Neural progenitor cell (in vitro differentiated cells): ENCODE results near the gene LZTFL1. TPM values are rescaled to one million over a fixed set of nuclear protein-coding genes. Genes with fewer than 3 reads are reported as not detected.

ENCODE experiments used
- DNase-seq: peaks from one replicate; pipeline ENCODE4 v3.0.0-alpha.2; 2016; ENCODE audit warnings: low spot score
- H2AFZ ChIP-seq: fragments of 200-600 bp; sonication (generic); replicated peaks from 2 replicates; pipeline ENCODE4 v1.6.1; 2016; ENCODE audit warnings: antibody characterized with exemption
- H3F3A ChIP-seq: fragments of 200-600 bp; sonication (generic); 2 replicates; pipeline ENCODE4 v1.6.1; 2016; ENCODE audit warnings: antibody characterized with exemption, low read depth
- H3K27ac ChIP-seq: fragments of 200-600 bp; sonication (generic); 2 replicates; pipeline ENCODE4 v1.5.1; 2016; ENCODE audit warnings: mild to moderate bottlenecking
- H3K27me3 ChIP-seq: fragments of 200-600 bp; sonication (generic); 2 replicates; pipeline ENCODE4 v1.6.1; 2016; ENCODE audit warnings: mild to moderate bottlenecking, moderate library complexity
- H3K36me3 ChIP-seq: fragments of 200-600 bp; sonication (generic); 2 replicates; pipeline ENCODE4 v1.5.1; 2016
- H3K4me1 ChIP-seq: fragments of 200-600 bp; sonication (generic); 2 replicates; pipeline ENCODE4 v1.6.1; 2016; ENCODE audit warnings: mixed run types
- H3K4me2 ChIP-seq: fragments of 200-600 bp; sonication (generic); 2 replicates; pipeline ENCODE4 v1.6.1; 2016
- H3K4me3 ChIP-seq: fragments of 200-600 bp; sonication (generic); 2 replicates; pipeline ENCODE4 v1.5.1; 2016
- H3K79me2 ChIP-seq: fragments of 200-600 bp; sonication (generic); 2 replicates; pipeline ENCODE4 v1.6.1; 2016; ENCODE audit warnings: low read depth
- H3K9ac ChIP-seq: fragments of 200-600 bp; sonication (generic); 2 replicates; pipeline ENCODE4 v1.6.1; 2016
- H3K9me3 ChIP-seq: fragments of 200-600 bp; sonication (generic); 2 replicates; pipeline ENCODE4 v1.5.1; 2016; ENCODE audit warnings: low read depth
- H4K20me1 ChIP-seq: fragments of 200-600 bp; sonication (generic); 2 replicates; pipeline ENCODE4 v1.6.1; 2016; ENCODE audit warnings: low read depth
- H3K27ac Mint-ChIP-seq: 3 replicates; pipeline ENCODE4 v1.8.0; 2021; ENCODE audit warnings: mixed read lengths
- H3K27me3 Mint-ChIP-seq: 2 replicates; pipeline ENCODE4 v1.8.0; 2022; ENCODE audit warnings: low read depth, mild to moderate bottlenecking, inconsistent platforms, moderate library complexity, mixed read lengths; ENCODE audit not compliant: insufficient read depth
- H3K36me3 Mint-ChIP-seq: 3 replicates; pipeline ENCODE4 v1.8.0; 2021; ENCODE audit warnings: mixed read lengths
- H3K4me1 Mint-ChIP-seq: 3 replicates; pipeline ENCODE4 v1.8.0; 2021; ENCODE audit warnings: mixed read lengths
- H3K4me3 Mint-ChIP-seq: 3 replicates; pipeline ENCODE4 v1.8.0; 2021; ENCODE audit warnings: mild to moderate bottlenecking, moderate library complexity, mixed read lengths
- H3K9me3 Mint-ChIP-seq: 3 replicates; pipeline ENCODE4 v1.8.0; 2020; ENCODE audit warnings: mixed read lengths
- CTCF ChIP-seq: fragments of 200-600 bp; sonication (generic); IDR thresholded peaks from 2 replicates; pipeline ENCODE4 v1.5.1; 2017; ENCODE audit warnings: antibody characterized with exemption, mild to moderate bottlenecking
- EZH2 ChIP-seq: fragments of 200-600 bp; sonication (generic); IDR thresholded peaks from 2 replicates; pipeline ENCODE4 v1.6.1; 2017; ENCODE audit warnings: antibody characterized with exemption, mild to moderate bottlenecking, moderate library complexity
- EZH2phosphoT487 ChIP-seq: fragments of 200-600 bp; sonication (generic); IDR thresholded peaks from 2 replicates; pipeline ENCODE4 v1.6.1; 2017; ENCODE audit warnings: antibody characterized with exemption
- total RNA-seq: library from RNA; depleted of rRNA; stranded (reverse); fragments of >200 nt; gene quantifications from 2 replicates; pipeline ENCODE4 v1.2.3, GENCODE V29; 2015; ENCODE audit warnings: low replicate concordance

Gene LZTFL1
- total RNA-seq, 1 donor from 2014 or later = 22.5 TPM

GRCh38 chr3:45779746-45780735 is 61.9 kb downstream of the LZTFL1 start:
- H3K9ac ChIP-seq = no peak overlapping the region
- H2AFZ ChIP-seq = no peak overlapping the region
- Mint-ChIP-seq H3K27ac (no peak overlapping the region), H3K27me3 (peaks cover 10% of the 10 kb centered on the region), H3K9me3 (peaks cover 2% of the 10 kb centered on the region), H3K36me3 (no peaks in the 10 kb centered on the region), H3K4me1 (no peaks in the 10 kb centered on the region), H3K4me3 (no peak overlapping the region)
- H3K79me2 ChIP-seq = no peaks in the 10 kb centered on the region
- H3K9me3 ChIP-seq = no peaks in the 10 kb centered on the region
- H3K4me3 ChIP-seq = no peak overlapping the region
- no peak for DNase-seq
- no peaks in the 10 kb centered on the region for H3K27me3 ChIP-seq
- no peaks in the 10 kb centered on the region for H3K36me3 ChIP-seq
- H3K27ac ChIP-seq = no peak overlapping the region
- no peak overlapping the region for H3K4me2 ChIP-seq
- H3F3A ChIP-seq = no peaks in the 10 kb centered on the region
- no peaks in the 10 kb centered on the region for H4K20me1 ChIP-seq
- H3K4me1 ChIP-seq = no peaks in the 10 kb centered on the region
- TF ChIP-seq EZH2 (no peak), EZH2phosphoT487 (no peak), CTCF (no peak)

GRCh38 chr3:45778761-45779201 is 63.1 kb downstream of the LZTFL1 start:
- no peak overlapping the region for H3K4me3 ChIP-seq
- no peaks in the 10 kb centered on the region for H3K4me1 Mint-ChIP-seq
- no peaks in the 10 kb centered on the region for H3K36me3 ChIP-seq
- no peak overlapping the region for H3K9ac ChIP-seq
- TF ChIP-seq EZH2phosphoT487 (no peak), CTCF (no peak), EZH2 (no peak)
- no peaks in the 10 kb centered on the region for H3K27me3 ChIP-seq
- H3K4me1 ChIP-seq = no peaks in the 10 kb centered on the region
- H3K4me3 Mint-ChIP-seq = no peak overlapping the region
- no peaks in the 10 kb centered on the region for H3K9me3 ChIP-seq
- H3K36me3 Mint-ChIP-seq = no peaks in the 10 kb centered on the region
- DNase-seq = no peak
- no peak overlapping the region for H3K27ac ChIP-seq
- H3K27me3 Mint-ChIP-seq = peaks cover 10% of the 10 kb centered on the region
- no peaks in the 10 kb centered on the region for H4K20me1 ChIP-seq
- no peak overlapping the region for H3K4me2 ChIP-seq
- no peaks in the 10 kb centered on the region for H3F3A ChIP-seq
- H3K9me3 Mint-ChIP-seq = no peaks in the 10 kb centered on the region
- no peaks in the 10 kb centered on the region for H3K79me2 ChIP-seq
- H2AFZ ChIP-seq = no peak overlapping the region
- H3K27ac Mint-ChIP-seq = no peak overlapping the region

- H3K4me3 ChIP-seq = no peak overlapping the region
- no peaks in the 10 kb centered on the region for H3K27me3 ChIP-seq
- H3K36me3 Mint-ChIP-seq = no peaks in the 10 kb centered on the region
- no peaks in the 10 kb centered on the region for H3K4me1 ChIP-seq
- no peaks in the 10 kb centered on the region for H3K9me3 ChIP-seq
- H3K4me1 Mint-ChIP-seq = no peaks in the 10 kb centered on the region
- TF ChIP-seq CTCF (no peak), EZH2 (no peak), EZH2phosphoT487 (no peak)
- H3K9me3 Mint-ChIP-seq = no peaks in the 10 kb centered on the region
- no peak overlapping the region for H3K4me3 Mint-ChIP-seq
- H3K36me3 ChIP-seq = no peaks in the 10 kb centered on the region
- no peak overlapping the region for H3K4me2 ChIP-seq
- no peak for DNase-seq
- peaks cover 12% of the 10 kb centered on the region for H3K27me3 Mint-ChIP-seq
- no peaks in the 10 kb centered on the region for H3K79me2 ChIP-seq
- H2AFZ ChIP-seq = no peak overlapping the region
- H4K20me1 ChIP-seq = no peaks in the 10 kb centered on the region
- no peak overlapping the region for H3K27ac ChIP-seq
- H3F3A ChIP-seq = no peaks in the 10 kb centered on the region
- no peak overlapping the region for H3K27ac Mint-ChIP-seq
- no peak overlapping the region for H3K9ac ChIP-seq
These were observed 64.1 kb downstream of the LZTFL1 start for GRCh38 chr3:45777746-45778386.
